ENCODE measurements around the gene VWA3B.

Gene VWA3B

GRCh38 chr2:98050070-98050469 lies 36.9 kb upstream of the VWA3B start:
- Histone ChIP-seq H3K9me3 (replicated peaks; ENCODE audit: insufficient read depth, low read length) (no peaks in the 10 kb centered on the region), H4K20me1 (ENCODE audit: insufficient read depth, low read length) (no peaks in the 10 kb centered on the region), H3K36me3 (replicated peaks; ENCODE audit: insufficient read depth, low read length) (no peaks in the 10 kb centered on the region), H3K4me1 (ENCODE audit: low read length) (no peaks in the 10 kb centered on the region), H3K27me3 (replicated peaks; ENCODE audit: insufficient read depth, low read length) (no peaks in the 10 kb centered on the region), H2AFZ (ENCODE audit: low read length) (no peak overlapping the region), H3K9me2 (replicated peaks; ENCODE audit: insufficient read depth, low read length) (no peaks in the 10 kb centered on the region), H3K79me2 (ENCODE audit: low read length) (no peaks in the 10 kb centered on the region), H3K4me3 (ENCODE audit: low read length) (no peak overlapping the region), H3K27ac (ENCODE audit: low read length) (no peak overlapping the region), H3F3A (ENCODE audit: insufficient read depth, low read length) (no peaks in the 10 kb centered on the region), H3K9ac (ENCODE audit: low read length) (no peak overlapping the region), H3K4me2 (ENCODE audit: low read depth, low read length) (no peak overlapping the region)
- TF ChIP-seq EZH2phosphoT487 (IDR thresholded peaks at IDR 0.05; ENCODE audit: low read length), result no peak
- TF ChIP-seq, protein P1, sequence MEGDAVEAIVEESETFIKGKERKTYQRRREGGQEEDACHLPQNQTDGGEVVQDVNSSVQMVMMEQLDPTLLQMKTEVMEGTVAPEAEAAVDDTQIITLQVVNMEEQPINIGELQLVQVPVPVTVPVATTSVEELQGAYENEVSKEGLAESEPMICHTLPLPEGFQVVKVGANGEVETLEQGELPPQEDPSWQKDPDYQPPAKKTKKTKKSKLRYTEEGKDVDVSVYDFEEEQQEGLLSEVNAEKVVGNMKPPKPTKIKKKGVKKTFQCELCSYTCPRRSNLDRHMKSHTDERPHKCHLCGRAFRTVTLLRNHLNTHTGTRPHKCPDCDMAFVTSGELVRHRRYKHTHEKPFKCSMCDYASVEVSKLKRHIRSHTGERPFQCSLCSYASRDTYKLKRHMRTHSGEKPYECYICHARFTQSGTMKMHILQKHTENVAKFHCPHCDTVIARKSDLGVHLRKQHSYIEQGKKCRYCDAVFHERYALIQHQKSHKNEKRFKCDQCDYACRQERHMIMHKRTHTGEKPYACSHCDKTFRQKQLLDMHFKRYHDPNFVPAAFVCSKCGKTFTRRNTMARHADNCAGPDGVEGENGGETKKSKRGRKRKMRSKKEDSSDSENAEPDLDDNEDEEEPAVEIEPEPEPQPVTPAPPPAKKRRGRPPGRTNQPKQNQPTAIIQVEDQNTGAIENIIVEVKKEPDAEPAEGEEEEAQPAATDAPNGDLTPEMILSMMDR (IDR thresholded peaks at IDR 0.05; ENCODE audit: low read length), result no peak
- no peak for TF ChIP-seq EZH2 (optimal IDR thresholded peaks at IDR 0.05; ENCODE audit: low read depth, low read length)
- DNase-seq, result no peak

DNA sequence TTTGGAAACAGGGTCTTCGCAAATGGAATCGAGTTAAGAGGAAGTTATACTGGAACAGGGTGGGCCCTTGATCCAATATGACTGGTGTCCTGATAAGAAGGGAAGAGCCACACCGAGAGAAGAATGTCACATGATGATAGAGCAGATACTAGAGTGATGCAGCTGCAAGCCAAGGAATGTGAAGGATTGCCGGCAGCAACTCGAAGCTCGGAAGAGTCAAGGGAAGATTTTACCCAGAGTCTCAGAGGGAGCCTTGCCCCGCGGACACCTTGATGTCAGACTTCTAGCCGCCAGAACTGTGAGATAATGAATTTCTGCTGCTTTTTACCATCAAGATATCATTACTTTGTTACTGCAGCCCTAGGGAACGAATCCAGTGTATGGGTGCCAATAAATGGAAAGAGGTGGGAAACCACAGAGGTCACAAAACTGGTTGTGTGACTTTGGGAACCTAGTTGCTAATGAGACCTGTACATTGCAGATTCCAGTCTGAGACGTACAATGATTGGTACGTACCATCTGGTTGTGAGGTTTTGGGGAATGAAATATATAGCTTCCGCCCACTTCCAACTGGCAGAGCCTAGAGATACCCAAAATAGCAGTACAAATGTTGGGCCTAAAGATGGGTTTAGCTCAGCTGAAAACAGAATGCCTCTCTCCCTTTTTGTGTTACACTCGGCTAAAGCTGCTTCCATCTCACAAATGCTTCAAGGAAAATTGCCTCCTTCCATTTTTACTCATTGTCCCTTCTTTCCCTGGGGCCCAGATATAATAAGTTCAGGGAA lies 28.6 kb upstream of the VWA3B start:
- no peaks in the 10 kb centered on the region for H3K36me3 ChIP-seq (replicated peaks; ENCODE audit: insufficient read depth, low read length)
- no peaks in the 10 kb centered on the region for H3K9me2 ChIP-seq (replicated peaks; ENCODE audit: insufficient read depth, low read length)
- no peak overlapping the region for H3K9ac ChIP-seq (ENCODE audit: low read length)
- no peak for DNase-seq
- H3K4me1 ChIP-seq (ENCODE audit: low read length), result no peaks in the 10 kb centered on the region
- H3F3A ChIP-seq (ENCODE audit: insufficient read depth, low read length), result no peaks in the 10 kb centered on the region
- no peaks in the 10 kb centered on the region for H3K79me2 ChIP-seq (ENCODE audit: low read length)
- no peaks in the 10 kb centered on the region for H3K27me3 ChIP-seq (replicated peaks; ENCODE audit: insufficient read depth, low read length)
- H3K4me3 ChIP-seq (ENCODE audit: low read length), result no peak overlapping the region
- no peak overlapping the region for H3K4me2 ChIP-seq (ENCODE audit: low read depth, low read length)
- H4K20me1 ChIP-seq (ENCODE audit: insufficient read depth, low read length), result no peaks in the 10 kb centered on the region
- no peak overlapping the region for H3K27ac ChIP-seq (ENCODE audit: low read length)
- no peak overlapping the region for H2AFZ ChIP-seq (ENCODE audit: low read length)
- H3K9me3 ChIP-seq (replicated peaks; ENCODE audit: insufficient read depth, low read length), result no peaks in the 10 kb centered on the region
- TF ChIP-seq EZH2 (optimal IDR thresholded peaks at IDR 0.05; ENCODE audit: low read depth, low read length) (no peak), EZH2phosphoT487 (IDR thresholded peaks at IDR 0.05; ENCODE audit: low read length) (no peak)
- TF ChIP-seq, protein P1 (IDR thresholded peaks at IDR 0.05; ENCODE audit: low read length), result no peak

DNA sequence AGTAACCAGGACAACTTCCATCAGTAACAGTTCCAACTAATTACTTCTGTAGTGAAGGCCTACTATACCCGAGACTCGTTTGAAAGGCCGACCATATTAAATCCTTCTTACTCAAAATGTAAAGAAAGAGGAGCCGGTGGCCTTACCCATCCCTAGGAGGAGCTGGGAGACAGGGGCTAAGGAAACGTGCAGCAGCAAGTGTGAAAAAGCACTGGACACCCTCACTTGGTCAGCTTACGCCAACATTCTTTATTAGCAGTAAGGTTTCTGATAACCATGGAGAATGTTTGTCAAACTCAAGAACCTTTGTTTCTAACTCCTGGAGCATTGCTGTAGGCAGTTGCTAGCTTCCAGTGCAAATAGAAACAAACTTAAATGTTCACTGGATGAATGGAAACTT lies 26.7 kb upstream of the VWA3B start:
- H3K9me2 ChIP-seq (replicated peaks; ENCODE audit: insufficient read depth, low read length), result no peaks in the 10 kb centered on the region
- DNase-seq, result no peak
- no peaks in the 10 kb centered on the region for H3K27me3 ChIP-seq (replicated peaks; ENCODE audit: insufficient read depth, low read length)
- H2AFZ ChIP-seq (ENCODE audit: low read length), result no peak overlapping the region
- H3K4me3 ChIP-seq (ENCODE audit: low read length), result no peak overlapping the region
- H3K79me2 ChIP-seq (ENCODE audit: low read length), result no peaks in the 10 kb centered on the region
- H3K4me2 ChIP-seq (ENCODE audit: low read depth, low read length), result no peak overlapping the region
- no peak overlapping the region for H3K27ac ChIP-seq (ENCODE audit: low read length)
- no peaks in the 10 kb centered on the region for H3K36me3 ChIP-seq (replicated peaks; ENCODE audit: insufficient read depth, low read length)
- no peak overlapping the region for H3K9ac ChIP-seq (ENCODE audit: low read length)
- no peaks in the 10 kb centered on the region for H3K4me1 ChIP-seq (ENCODE audit: low read length)
- TF ChIP-seq, protein P1 (IDR thresholded peaks at IDR 0.05; ENCODE audit: low read length), result no peak
- TF ChIP-seq EZH2 (optimal IDR thresholded peaks at IDR 0.05; ENCODE audit: low read depth, low read length) (no peak), EZH2phosphoT487 (IDR thresholded peaks at IDR 0.05; ENCODE audit: low read length) (no peak)
- no peaks in the 10 kb centered on the region for H3K9me3 ChIP-seq (replicated peaks; ENCODE audit: insufficient read depth, low read length)
- H3F3A ChIP-seq (ENCODE audit: insufficient read depth, low read length), result no peaks in the 10 kb centered on the region
- no peaks in the 10 kb centered on the region for H4K20me1 ChIP-seq (ENCODE audit: insufficient read depth, low read length)

Data from MM.1S (cell line).